K562 (cell line): ENCODE measurements around the gene MYL12A. TPM values are rescaled to one million over a fixed set of nuclear protein-coding genes. Genes with fewer than 3 reads are reported as not detected.

ENCODE experiments used
- ARHGAP35 ChIP-seq: fragments of 450-650 bp; IDR thresholded peaks from 2 replicates; pipeline ENCODE4 v1.6.1; 2018; ENCODE audit not compliant: partially characterized antibody
- ATF4 ChIP-seq: fragments of 450-650 bp; formaldehyde crosslinking; IDR thresholded peaks from 2 replicates; pipeline ENCODE4 v1.4.0; 2022; ENCODE audit warnings: mild to moderate bottlenecking, moderate library complexity
- DIDO1 ChIP-seq: fragments of 450-650 bp; IDR thresholded peaks from 2 replicates; pipeline ENCODE4 v1.6.1; 2016; ENCODE audit warnings: low read depth, missing biosample characterization, missing genetic modification characterization
- E2F8 ChIP-seq: fragments of 450-650 bp; IDR thresholded peaks from 2 replicates; pipeline ENCODE4 v1.7.1; 2018; ENCODE audit warnings: mild to moderate bottlenecking, low read depth; ENCODE audit not compliant: partially characterized antibody
- FOXJ3 ChIP-seq: sonication (generic); formaldehyde crosslinking; IDR thresholded peaks from 2 replicates; pipeline ENCODE4 v1.4.0; 2020; ENCODE audit warnings: mild to moderate bottlenecking, missing genetic modification reagents
- FOXP1 ChIP-seq: sonication (generic); formaldehyde crosslinking; IDR thresholded peaks from 2 replicates; pipeline ENCODE4 v1.8.0; 2022; ENCODE audit warnings: mild to moderate bottlenecking, missing genetic modification reagents
- GTF2B ChIP-seq: IDR thresholded peaks from 2 replicates; pipeline ENCODE4 v1.6.1; 2011; ENCODE audit not compliant: insufficient read length; ENCODE audit errors: extremely low read depth
- HNRNPUL1 ChIP-seq: fragments of 200-400 bp; formaldehyde crosslinking; IDR thresholded peaks from 2 replicates; pipeline ENCODE4 v1.6.1; 2017; ENCODE audit warnings: low read length
- HOMEZ ChIP-seq: fragments of 250-450 bp; sonication (Bioruptor Pico); IDR thresholded peaks from 2 replicates; pipeline ENCODE4 v1.4.0; 2020; ENCODE audit warnings: mild to moderate bottlenecking, moderate library complexity
- KLF13 ChIP-seq: fragments of 450-650 bp; IDR thresholded peaks from 2 replicates; pipeline ENCODE4 v1.6.1; 2016; ENCODE audit warnings: missing genetic modification characterization, low read depth, mild to moderate bottlenecking, missing compliant biosample characterization, moderate library complexity, borderline replicate concordance
- MTA3 ChIP-seq: fragments of 450-650 bp; formaldehyde crosslinking; IDR thresholded peaks from 2 replicates; pipeline ENCODE4 v1.6.1; 2017; ENCODE audit warnings: mild to moderate bottlenecking, borderline replicate concordance
- NR1H2 ChIP-seq: sonication (generic); formaldehyde crosslinking; IDR thresholded peaks from 2 replicates; pipeline ENCODE4 v1.4.0; 2020; ENCODE audit warnings: mild to moderate bottlenecking, missing genetic modification reagents
- PHF8 ChIP-seq: fragments of 200-600 bp; sonication (generic); IDR thresholded peaks from 2 replicates; pipeline ENCODE4 v1.6.1; 2012; ENCODE audit warnings: mixed run types, mild to moderate bottlenecking, inconsistent platforms, low read length, moderate library complexity, borderline replicate concordance
- POLR2H ChIP-seq: IDR thresholded peaks from 2 replicates; pipeline ENCODE4 v1.6.1; 2016; ENCODE audit warnings: missing genetic modification characterization, low read depth, mild to moderate bottlenecking, control low read depth, missing compliant biosample characterization, moderate library complexity
- PTRF ChIP-seq: fragments of 450-650 bp; IDR thresholded peaks from 2 replicates; pipeline ENCODE4 v1.6.1; 2016; ENCODE audit warnings: mild to moderate bottlenecking, missing genetic modification characterization, missing compliant biosample characterization
- SMAD3 ChIP-seq: fragments of 450-650 bp; formaldehyde crosslinking; conservative IDR thresholded peaks from 2 replicates; pipeline ENCODE4 v1.4.0; 2020; ENCODE audit warnings: mild to moderate bottlenecking
- SMARCE1 ChIP-seq: fragments of 450-650 bp; IDR thresholded peaks from 2 replicates; pipeline ENCODE4 v1.7.1; 2016; ENCODE audit warnings: mild to moderate bottlenecking
- SRSF9 ChIP-seq: fragments of 200-400 bp; formaldehyde crosslinking; IDR thresholded peaks from 2 replicates; pipeline ENCODE4 v1.6.1; 2017; ENCODE audit warnings: low read depth, low read length, borderline replicate concordance
- TCF7L2 ChIP-seq: fragments of 150-350 bp; IDR thresholded peaks from 2 replicates; pipeline ENCODE4 v1.6.1; 2016; ENCODE audit warnings: low read depth, mild to moderate bottlenecking, low read length, moderate library complexity
- TOE1 ChIP-seq, 2 experiments: fragments of 450-650 bp in 1 of 2; sonication (generic) in 1 of 2; formaldehyde crosslinking in 1 of 2; IDR thresholded peaks; 2 replicates each; pipeline versions ENCODE4 v1.7.1 to v1.8.0; 2016 to 2022; ENCODE audit warnings: borderline replicate concordance in 2 of 2, mild to moderate bottlenecking in 2 of 2, antibody characterized with exemption in 1 of 2, inconsistent platforms in 1 of 2, low read depth in 1 of 2, missing genetic modification reagents in 1 of 2, moderate library complexity in 1 of 2
- XRCC5 ChIP-seq: fragments of 200-400 bp; formaldehyde crosslinking; IDR thresholded peaks from 2 replicates; pipeline ENCODE4 v1.6.1; 2017; ENCODE audit warnings: low read depth, mild to moderate bottlenecking, low read length
- ZNF384 ChIP-seq: IDR thresholded peaks from 2 replicates; pipeline ENCODE4 v1.6.1; 2012; ENCODE audit warnings: low read depth, low read length, improper control_type of control experiment
- ZNF785 ChIP-seq: fragments of 250-450 bp; sonication (Bioruptor Pico); IDR thresholded peaks from 2 replicates; pipeline ENCODE4 v1.4.0; 2020; ENCODE audit warnings: mild to moderate bottlenecking
- polyA plus RNA-seq, 8 experiments: library from polyadenylated mRNA; depleted of rRNA in 4 of 8; stranded (reverse) in 5 of 8; unstranded in 3 of 8; fragments of >200 nt; fragmentation: Nextera tagmentation in 2 of 8; fragmentation: Illumina TruSeq in 1 of 8; extraction: Ambion mirVana in 2 of 8; extraction: Trizol in 1 of 8; gene quantifications; 2 replicates each; pipeline versions ENCODE4 v1.2.1 to v1.2.3, GENCODE V29; 2011 to 2014; ENCODE audit warnings: inconsistent platforms in 1 of 8, missing spikeins in 1 of 8
- total RNA-seq, 7 experiments: library from RNA; depleted of rRNA in 6 of 7; stranded (reverse); fragments of >200 nt in 6 of 7; fragmentation: Illumina TruSeq in 2 of 7; extraction: Trizol in 2 of 7; gene quantifications; 2 replicates each; pipeline versions ENCODE4 v1.2.1 to v1.2.3, GENCODE V29; 2011 to 2021; ENCODE audit warnings: low replicate concordance in 1 of 7

MYL12A gene
- total and polyA plus RNA-seq, 9 of the 15 experiments (the other 6 are each of a cell fraction or from before 2014, with no cell fraction given), result 308 to 1,031 (median 559) TPM

- TF ChIP-seq GTF2B (no peak), MTA3 (no peak), HOMEZ (no peak), KLF13 (tag) (no peak), TOE1 (IDR thresholded peaks at IDR 0.05; ENCODE audit: borderline replicate concordance) (no peak), TOE1 (CRISPR knock-in tag; IDR thresholded peaks at IDR 0.05; ENCODE audit: borderline replicate concordance, low read depth) (no peak), XRCC5 (no peak), ARHGAP35 (no peak), ATF4 (0 out of 2 replicates have a peak, but pooled peaks have one; percentile 15), HNRNPUL1 (no peak), DIDO1 (tag) (no peak), NR1H2 (CRISPR knock-in tag) (no peak), ZNF785 (CRISPR knock-in tag) (no peak), POLR2H (tag) (no peak), TCF7L2 (no peak), SMARCE1 (no peak), PTRF (no peak), FOXP1 (no peak), FOXJ3 (CRISPR knock-in tag) (no peak), ZNF384 (no peak), SMAD3 (CRISPR knock-in tag) (peak; percentile 18; the same call in 1 of the 2 replicates), E2F8 (no peak), SRSF9 (no peak), PHF8 (no peak)
Measured at GRCh38 chr18:3213300-3214059, 34.1 kb upstream of the MYL12A start (continued).
